ENCODE data around the gene GLT8D2. TPM values are rescaled to one million over a fixed set of nuclear protein-coding genes. Genes with fewer than 3 reads are reported as not detected.

GLT8D2 gene
- total RNA-seq, 1 donor from 2014 or later, result 0.46 TPM

- Mint-ChIP-seq H3K27me3 (peaks cover 13% of the 10 kb centered on the region), H3K4me3 (ENCODE audit: low read depth) (no peak overlapping the region), H3K9me3 (ENCODE audit: low read depth) (no peaks in the 10 kb centered on the region), H3K4me1 (ENCODE audit: low read depth) (no peaks in the 10 kb centered on the region), H3K36me3 (ENCODE audit: insufficient read depth) (no peaks in the 10 kb centered on the region), H3K27ac (no peak overlapping the region)
- TF ChIP-seq, protein P1, sequence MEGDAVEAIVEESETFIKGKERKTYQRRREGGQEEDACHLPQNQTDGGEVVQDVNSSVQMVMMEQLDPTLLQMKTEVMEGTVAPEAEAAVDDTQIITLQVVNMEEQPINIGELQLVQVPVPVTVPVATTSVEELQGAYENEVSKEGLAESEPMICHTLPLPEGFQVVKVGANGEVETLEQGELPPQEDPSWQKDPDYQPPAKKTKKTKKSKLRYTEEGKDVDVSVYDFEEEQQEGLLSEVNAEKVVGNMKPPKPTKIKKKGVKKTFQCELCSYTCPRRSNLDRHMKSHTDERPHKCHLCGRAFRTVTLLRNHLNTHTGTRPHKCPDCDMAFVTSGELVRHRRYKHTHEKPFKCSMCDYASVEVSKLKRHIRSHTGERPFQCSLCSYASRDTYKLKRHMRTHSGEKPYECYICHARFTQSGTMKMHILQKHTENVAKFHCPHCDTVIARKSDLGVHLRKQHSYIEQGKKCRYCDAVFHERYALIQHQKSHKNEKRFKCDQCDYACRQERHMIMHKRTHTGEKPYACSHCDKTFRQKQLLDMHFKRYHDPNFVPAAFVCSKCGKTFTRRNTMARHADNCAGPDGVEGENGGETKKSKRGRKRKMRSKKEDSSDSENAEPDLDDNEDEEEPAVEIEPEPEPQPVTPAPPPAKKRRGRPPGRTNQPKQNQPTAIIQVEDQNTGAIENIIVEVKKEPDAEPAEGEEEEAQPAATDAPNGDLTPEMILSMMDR (IDR thresholded peaks at IDR 0.05; ENCODE audit: unreplicated experiment), result no peak
- DNase-seq (ENCODE audit: low spot score, unreplicated experiment), result no peak
Measured at GRCh38 chr12:104002686-104003085, 47.3 kb downstream of the GLT8D2 start.

DNA sequence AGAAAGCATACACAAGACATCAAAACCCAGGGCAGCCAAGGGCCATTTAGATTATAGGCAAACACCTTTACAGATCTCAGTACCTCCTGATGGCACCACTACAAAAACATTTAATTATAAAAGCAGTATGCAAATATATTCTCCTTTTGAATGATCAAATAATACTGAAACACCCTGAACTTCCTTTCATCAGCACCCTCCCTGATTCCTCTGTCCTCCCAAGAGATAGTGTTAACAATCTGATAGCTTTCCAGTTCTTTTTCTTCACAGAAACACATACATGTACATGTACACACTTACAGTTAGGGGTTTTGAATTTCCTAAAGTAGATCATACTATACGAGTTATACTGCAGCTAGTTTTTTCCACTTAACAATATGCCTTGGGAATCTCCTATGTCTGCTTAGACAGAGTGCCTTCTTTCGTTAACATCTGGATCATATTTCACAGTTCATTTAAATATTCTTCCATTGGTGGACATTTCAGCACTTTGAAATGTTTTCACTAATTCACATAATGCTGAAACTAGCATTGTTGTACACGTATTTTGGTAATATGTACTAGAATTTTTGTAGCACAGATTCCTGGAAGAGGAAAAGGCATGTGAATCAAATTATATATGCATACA, 49.1 kb downstream of the GLT8D2 start:
- H3K27me3 Mint-ChIP-seq, result peaks cover 8% of the 10 kb centered on the region
- H3K4me3 Mint-ChIP-seq (ENCODE audit: low read depth), result no peak overlapping the region
- H3K9me3 Mint-ChIP-seq (ENCODE audit: low read depth), result no peaks in the 10 kb centered on the region
- no peaks in the 10 kb centered on the region for H3K36me3 Mint-ChIP-seq (ENCODE audit: insufficient read depth)
- TF ChIP-seq, protein P1 (IDR thresholded peaks at IDR 0.05; ENCODE audit: unreplicated experiment), result no peak
- DNase-seq (ENCODE audit: low spot score, unreplicated experiment), result no peak
- H3K4me1 Mint-ChIP-seq (ENCODE audit: low read depth), result no peaks in the 10 kb centered on the region
- no peak overlapping the region for H3K27ac Mint-ChIP-seq

- TF ChIP-seq, protein P1 (IDR thresholded peaks at IDR 0.05; ENCODE audit: unreplicated experiment), result no peak
- H3K9me3 Mint-ChIP-seq (ENCODE audit: low read depth), result no peaks in the 10 kb centered on the region
- H3K36me3 Mint-ChIP-seq (ENCODE audit: insufficient read depth), result no peaks in the 10 kb centered on the region
- no peak overlapping the region for H3K27ac Mint-ChIP-seq
- peaks cover 15% of the 10 kb centered on the region for H3K27me3 Mint-ChIP-seq
- H3K4me3 Mint-ChIP-seq (ENCODE audit: low read depth), result no peak overlapping the region
- no peak for DNase-seq (ENCODE audit: low spot score, unreplicated experiment)
- no peaks in the 10 kb centered on the region for H3K4me1 Mint-ChIP-seq (ENCODE audit: low read depth)
Measured at GRCh38 chr12:103998976-103999375, 51.0 kb downstream of the GLT8D2 start.

GRCh38 chr12:103997286-103997900, 52.6 kb downstream of the GLT8D2 start:
- H3K4me1 Mint-ChIP-seq (ENCODE audit: low read depth), result no peaks in the 10 kb centered on the region
- H3K4me3 Mint-ChIP-seq (ENCODE audit: low read depth), result no peak overlapping the region
- peaks cover 15% of the 10 kb centered on the region for H3K27me3 Mint-ChIP-seq
- H3K9me3 Mint-ChIP-seq (ENCODE audit: low read depth), result no peaks in the 10 kb centered on the region
- H3K27ac Mint-ChIP-seq, result no peak overlapping the region
- no peaks in the 10 kb centered on the region for H3K36me3 Mint-ChIP-seq (ENCODE audit: insufficient read depth)
- DNase-seq (ENCODE audit: low spot score, unreplicated experiment), result no peak
- TF ChIP-seq, protein P1 (IDR thresholded peaks at IDR 0.05; ENCODE audit: unreplicated experiment), result no peak

DNA sequence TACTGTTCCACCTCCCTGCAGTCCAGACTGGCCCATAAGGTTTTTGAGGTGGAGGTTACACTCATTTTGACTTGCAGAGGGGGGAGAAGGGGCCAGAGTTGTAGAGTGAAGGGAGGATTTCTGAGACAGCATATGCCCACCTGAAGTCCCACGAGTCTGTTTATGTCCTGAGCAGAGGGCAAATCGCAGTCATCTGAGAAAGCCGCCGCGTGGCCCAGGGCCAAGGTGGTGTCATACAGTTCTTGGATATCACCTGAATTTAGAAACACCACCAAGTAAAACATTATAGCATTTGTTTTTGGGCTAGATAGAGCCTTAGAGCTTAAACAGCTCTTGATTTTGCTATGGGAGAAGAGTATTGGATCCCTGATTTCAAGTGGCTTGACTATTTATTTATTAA, 53.4 kb downstream of the GLT8D2 start:
- no peaks in the 10 kb centered on the region for H3K4me1 Mint-ChIP-seq (ENCODE audit: low read depth)
- H3K27me3 Mint-ChIP-seq, result peaks cover 15% of the 10 kb centered on the region
- H3K27ac Mint-ChIP-seq, result no peak overlapping the region
- H3K36me3 Mint-ChIP-seq (ENCODE audit: insufficient read depth), result no peaks in the 10 kb centered on the region
- H3K9me3 Mint-ChIP-seq (ENCODE audit: low read depth), result no peaks in the 10 kb centered on the region
- H3K4me3 Mint-ChIP-seq (ENCODE audit: low read depth), result no peak overlapping the region
- TF ChIP-seq, protein P1 (IDR thresholded peaks at IDR 0.05; ENCODE audit: unreplicated experiment), result no peak
- DNase-seq (ENCODE audit: low spot score, unreplicated experiment), result no peak

Measured in progenitor cell of endocrine pancreas (in vitro differentiated cells).